ENCODE results near the gene IL17REL. TPM values are rescaled to one million over a fixed set of nuclear protein-coding genes. Genes with fewer than 3 reads are reported as not detected.
A peak's percentile ranks its signal among the peaks of the same experiment; 100 is the strongest.
"Not testable (repeated sequence)": the region's sequence is repeated elsewhere in the genome, so short reads cannot be mapped to it uniquely, and the experiment has no call there.

IL17REL gene
- total RNA-seq, 1 donor from 2014 or later = not detected

DNA sequence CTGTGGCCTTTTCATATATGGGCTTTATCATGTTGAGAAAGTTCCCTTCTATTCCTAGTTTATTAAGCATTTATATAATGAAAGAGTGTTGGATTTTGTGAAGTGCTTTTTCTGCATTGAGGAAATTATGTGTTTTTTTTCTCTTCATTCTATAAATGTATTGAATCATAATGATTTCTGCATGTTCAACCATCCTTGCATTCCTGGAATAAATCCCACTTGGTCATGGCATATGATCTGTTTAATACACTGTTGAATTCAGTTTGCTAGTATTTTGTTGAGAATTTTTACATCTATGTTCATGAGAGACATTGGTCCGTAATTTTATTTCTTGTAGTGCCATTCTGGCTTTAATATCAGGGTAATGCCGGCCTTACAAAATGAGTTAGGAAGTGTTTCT, 26.2 kb downstream of the IL17REL start:
- DNase-seq = no peak

DNA sequence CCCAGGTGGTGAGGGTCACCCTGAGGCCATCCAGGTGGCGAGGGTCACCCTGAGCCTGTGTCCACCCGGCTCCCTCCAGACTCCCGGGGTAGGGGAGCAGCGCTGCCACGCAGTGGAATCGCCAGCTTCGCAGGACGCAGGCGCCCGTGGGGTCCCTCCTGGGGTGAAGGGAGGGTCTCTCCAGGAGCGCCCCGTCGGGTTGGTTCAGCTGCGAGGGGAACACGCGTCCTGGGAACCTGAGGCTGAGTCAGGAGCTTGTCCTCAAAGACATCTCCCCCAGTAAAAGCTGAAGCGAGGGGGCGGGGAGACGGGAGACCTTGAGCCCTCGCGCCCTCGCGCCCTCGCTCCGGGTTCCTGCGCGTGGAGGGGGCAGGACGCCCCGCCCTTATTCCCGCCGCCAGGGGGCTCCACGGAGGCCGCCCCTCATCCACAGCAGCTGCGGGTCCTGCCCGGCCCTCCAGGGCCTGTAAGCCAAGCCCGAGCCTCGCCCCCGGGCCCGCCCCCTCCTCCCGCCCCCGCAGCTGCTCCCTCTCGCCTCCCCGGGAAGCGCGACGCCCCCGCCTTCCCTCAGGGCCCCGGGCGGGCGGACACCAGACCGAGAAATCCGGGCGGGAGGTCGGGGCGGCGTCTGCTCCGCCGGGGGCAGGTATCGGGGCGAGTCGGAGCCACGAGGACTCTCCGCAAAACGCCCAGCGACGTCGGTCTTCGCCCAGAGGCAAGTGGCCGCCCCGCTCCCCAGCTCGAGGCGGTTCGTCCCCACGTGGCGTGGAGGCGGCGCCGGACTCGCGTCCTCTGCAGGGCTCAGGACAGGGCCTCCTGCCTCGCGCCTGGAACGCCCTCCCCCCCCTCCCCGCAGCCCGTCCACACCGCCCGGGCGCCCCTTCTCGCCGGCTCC, 29.2 kb downstream of the IL17REL start:
- DNase-seq = no peak

DNA sequence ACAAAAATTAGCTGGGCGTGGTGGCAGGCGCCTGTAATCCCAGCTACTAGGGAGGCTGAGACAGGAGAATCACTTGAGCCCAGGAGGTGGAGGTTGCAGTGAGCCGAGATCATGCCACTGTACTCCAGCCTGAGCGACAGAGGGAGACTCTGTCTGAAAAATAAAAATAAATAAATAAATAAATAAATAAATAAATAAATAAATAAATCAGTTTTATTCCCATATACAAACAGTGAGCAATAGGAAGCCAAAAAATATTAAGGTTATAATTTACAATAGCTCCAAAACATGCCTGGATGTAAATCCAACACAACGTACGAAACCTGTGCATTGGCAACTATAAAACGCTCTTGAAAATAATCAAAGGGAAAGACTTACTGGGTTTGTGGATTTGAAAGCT, 30.8 kb downstream of the IL17REL start:
- DNase-seq = not testable (repeated sequence)

DNA sequence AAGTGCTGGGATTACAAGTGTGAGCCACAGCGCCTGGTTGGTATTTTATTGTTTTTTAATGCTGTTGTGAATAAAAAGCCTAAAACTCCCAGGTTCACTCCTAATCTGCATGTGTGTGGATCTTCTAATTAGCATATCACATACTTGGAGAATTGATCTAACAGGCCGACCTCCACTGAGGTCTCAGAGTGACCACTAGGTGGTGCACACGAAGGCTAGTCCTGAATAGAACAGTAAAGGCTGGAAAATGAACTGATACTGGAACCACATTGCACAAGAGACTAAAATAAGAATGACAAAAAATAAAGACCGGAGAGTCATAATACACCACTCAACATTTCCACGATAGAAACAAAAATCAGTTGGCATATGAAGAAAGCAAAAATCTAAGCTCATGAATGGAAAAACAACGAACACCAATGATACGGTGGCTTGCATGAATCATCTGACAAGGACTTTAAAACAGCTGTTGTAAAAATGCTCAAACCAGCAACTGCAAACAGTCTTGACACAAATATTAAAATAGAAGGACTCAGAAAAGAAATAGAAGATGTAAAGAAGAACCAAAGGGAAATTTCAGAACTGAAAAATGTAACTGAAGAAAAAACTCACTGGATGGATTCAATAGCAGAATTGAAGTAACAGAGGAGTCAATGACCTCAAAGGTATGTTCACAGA, 32.8 kb downstream of the IL17REL start:
- DNase-seq = no peak

DNA sequence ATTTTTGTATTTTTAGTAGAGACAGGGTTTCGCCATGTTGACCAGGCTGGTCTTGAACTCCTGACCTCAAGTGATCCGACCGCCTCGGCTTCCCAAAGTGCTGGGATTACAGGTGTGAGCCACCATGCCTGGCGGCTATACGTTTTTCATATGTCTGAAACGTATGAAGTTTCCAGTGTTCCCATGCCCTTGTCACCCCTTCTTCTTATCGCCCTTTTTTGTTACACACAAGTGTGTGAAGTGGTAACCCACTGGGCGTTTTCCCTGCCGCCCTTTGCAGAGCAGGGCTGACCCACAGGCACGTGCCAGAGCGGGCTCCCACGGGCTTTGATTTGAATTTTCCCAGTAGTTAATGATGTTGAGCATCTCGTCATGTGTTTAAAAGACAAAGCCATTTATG, 35.0 kb downstream of the IL17REL start:
- DNase-seq = no peak

DNA sequence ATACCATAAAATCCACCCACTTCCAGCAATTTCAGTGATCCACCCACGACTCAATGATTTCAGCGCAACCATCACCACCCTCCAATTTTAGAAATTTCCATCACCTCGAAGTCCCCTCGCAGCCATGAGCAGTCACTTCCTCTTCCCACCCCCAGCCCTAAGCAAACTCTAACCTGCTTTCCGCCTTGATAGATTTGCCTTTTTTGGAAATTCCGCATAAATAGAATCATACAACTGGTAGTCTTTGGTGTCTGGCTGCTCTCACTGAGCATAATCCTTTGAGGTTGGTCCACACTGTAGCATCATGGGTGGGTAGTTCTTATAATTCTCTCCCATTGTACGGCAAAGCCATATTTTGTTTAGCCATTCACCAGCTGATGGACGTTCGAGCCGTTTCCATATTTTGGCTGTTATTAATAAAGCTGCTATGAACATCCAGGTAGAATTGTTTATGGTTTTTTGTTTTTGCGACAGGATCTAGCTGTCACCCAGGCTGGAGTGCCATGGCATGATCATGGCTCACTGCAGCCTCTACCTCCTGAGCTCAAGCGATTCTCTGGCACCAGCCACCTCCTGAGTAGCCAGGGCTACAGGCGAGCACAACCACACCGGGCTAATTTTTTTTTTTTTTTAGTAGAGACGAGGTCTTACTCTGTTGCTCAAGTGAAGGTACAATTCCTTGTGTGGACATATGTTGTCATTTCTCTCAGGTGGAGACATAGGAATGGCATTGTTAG, 36.0 kb downstream of the IL17REL start:
- no peak for DNase-seq

DNA sequence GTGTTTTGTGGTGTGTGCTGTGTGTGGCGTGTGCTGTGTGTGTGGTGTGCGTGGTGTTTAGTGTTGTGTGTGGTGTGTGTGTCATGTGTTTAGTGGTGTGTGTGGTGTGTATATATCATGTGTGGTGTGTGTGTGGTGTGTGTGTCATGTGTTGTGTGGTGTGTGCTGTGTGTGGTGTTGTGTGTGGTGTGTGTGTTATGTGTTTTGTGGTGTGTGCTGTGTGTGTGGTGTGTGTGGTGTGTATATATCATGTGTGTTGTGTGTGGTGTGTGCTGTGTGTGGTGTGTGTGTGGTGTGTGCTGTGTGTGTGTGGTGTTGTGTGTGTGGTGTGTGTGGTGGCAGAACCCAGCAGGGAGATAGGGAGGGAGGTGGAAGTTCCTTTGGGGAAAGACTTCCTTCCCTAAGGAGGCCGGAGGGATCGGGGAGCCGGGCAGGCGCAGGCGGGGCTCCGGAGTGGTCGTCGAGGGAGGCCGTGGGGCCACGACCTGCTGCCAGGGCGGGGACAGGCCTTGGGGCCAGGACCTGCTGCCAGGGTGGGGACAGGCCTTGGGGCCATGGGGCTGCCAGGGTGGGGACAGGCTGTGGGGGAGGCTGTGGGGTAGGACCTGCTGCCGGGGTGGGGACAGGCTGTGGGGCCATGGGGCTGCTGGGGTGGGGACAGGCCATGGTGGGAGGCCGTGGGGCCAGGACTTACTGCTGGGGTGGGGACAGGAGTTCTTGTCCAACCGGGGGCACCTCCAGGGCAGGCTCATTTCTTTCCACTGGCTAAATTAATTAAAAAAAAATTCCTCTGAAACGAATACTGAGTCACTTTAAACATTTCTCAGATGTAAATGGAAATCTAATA, 36.8 kb downstream of the IL17REL start:
- no peak for DNase-seq

DNA sequence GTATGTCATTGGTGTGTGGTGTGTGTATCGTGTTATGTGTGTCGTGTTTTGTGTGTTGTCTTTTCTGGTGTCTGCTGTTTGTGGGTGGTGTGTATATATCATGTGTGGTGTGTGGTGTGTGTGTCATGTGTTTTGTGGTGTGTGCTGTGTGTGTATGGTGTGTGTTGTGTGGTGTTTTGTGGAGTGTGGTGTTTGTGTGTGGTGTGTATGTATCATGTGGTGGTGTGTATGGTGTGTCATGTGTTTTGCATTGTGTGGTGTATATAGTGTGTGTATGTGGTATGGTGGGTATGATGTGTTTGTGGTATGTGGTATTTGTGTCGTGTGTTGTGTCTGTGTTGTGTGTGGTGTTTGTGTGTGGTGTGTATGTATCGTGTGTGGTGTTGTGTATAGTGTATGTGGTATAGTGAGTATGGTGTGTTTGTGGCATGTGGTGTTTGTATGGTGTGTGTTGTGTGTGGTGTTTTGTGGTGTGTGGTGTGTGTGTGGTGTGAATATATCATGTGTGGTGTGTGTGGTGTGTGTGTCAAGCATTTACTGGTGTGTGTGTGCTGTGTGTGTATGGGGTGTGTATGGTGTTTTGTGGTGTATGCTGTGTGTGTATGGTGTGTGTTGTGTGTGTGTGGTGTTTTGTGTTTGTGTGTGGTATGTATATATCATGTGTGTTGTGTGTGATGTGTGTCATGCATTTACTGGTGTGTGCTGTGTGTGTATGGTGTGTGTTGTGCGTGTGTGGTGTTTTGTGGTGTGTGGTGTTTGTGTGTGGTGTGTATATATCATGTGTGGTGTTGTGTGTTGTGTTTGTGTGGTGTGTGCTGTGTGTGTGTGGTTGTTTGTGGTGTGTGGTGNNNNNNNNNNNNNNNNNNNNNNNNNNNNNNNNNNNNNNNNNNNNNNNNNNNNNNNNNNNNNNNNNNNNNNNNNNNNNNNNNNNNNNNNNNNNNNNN, 39.3 kb downstream of the IL17REL start:
- no peak for DNase-seq

DNA sequence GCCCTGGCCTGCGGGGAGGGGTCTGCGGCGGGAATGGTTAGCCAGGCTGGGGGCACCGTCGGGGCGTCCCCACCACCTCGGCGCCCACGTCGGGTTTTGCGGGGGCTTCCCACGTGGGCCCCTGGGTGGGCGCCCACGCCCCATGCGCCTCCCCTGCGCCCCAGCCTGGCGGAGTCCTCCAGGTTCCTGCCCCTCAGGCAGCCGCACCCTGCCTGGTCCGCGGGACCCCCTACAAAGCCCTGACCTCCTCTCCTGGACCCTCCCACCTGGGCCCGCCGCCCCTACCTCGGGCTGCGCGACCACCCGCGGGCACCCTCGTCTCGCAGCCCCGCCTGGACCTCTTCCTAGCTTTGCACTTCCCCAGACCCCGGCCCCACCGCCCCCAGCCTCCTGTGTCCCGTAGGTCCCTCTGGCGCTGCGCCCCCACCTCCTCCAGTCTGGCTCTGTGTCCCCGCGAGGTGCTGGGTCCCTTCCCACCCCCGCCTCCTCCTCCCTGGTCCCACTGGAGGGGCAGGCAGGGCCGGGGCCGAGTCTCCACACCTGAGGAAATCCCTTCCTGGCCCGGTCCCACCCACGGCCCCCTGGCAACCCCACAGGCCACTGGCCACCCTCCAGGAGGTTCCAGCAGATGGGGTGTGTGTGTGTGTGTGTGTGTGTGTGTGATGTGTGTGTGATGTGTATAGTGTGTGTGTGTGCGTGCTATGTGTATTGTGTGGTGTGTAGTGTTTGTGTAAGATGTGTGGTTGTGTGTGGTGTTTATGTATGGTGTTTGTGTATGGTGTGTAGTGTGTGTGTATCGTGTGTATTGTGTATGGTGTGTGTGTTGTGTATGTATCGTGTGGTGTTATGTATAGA, 40.2 kb downstream of the IL17REL start:
- DNase-seq = no peak

DNA sequence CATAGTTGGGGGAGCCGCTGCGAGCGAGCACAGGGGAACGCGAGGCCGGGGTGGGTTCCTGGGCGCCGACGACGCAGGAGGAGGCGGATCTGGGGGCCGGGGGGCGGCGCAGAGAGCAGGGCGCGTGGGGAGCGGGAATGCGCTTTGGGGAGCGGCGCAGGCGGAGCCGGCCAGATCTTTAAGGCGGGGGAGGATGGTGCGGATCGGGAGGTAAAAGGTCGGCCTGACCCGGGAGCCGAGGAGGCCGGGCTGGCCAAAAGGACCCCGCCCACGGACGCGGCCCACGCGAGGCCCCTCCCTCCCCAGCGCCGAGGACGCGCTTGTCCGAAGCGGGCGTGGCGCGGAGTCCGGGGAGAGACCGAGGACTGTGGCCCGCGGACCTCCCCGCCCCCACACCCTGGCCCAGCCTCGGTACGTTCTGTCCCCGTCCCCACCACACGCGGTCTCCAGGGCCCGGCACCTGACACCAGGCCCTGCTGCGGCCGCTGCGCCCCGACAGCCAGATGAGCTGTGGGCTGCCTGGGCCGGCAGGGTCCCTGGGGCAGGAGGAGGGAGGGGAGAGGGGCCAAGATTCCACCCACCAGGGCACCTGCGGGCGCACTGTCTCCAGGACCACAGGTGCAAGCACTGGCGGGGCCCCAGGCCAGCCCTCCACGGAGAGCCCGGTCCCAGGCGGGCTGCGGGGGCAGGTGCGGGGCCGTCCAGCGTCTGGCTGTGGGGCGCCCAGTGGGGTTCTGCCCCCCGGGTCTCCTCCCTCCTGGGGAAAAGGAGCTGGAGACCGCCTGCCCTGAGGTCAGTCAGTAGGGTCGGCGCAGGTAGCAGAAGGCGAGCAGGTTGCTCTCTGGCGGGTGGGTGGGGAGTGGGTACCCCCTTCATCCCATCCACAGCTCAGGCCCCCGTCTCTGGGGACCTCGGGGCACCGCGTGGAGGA, 41.1 kb downstream of the IL17REL start:
- peak; percentile 62 for DNase-seq

DNA sequence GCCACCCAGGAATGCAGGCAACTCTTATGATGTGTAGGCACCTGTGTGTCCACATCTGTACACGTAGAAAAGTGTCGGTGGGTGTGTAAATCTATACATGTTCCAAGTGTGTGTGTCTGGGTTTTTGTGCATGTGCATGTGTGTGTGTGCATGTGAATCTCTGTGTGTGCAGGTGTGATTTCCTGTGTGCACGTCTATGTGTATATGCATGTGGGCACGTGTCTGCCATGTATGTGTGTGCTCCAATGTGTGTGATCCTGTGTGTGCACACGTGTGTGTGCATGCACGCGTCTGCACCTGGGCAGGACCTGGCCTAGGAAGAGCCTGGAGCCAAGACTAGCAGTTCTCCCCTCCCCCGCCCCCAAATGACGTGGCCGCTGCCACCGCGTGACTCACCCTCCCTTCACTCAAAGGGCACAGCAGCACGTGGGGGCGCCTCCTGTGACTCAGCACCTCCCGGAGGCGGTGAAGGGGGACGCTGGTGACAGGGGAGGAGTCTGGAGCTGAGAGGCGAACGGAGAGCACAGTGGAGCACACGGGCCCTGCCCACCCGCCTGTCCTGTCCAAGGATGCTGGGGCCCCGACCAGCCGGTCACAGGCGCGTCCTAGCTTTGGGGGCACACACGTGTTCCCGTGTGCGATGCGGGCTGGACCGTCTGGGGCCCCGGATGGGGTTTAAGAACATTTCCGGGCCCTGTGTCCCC, 41.9 kb downstream of the IL17REL start:
- peak; percentile 94 for DNase-seq

DNA sequence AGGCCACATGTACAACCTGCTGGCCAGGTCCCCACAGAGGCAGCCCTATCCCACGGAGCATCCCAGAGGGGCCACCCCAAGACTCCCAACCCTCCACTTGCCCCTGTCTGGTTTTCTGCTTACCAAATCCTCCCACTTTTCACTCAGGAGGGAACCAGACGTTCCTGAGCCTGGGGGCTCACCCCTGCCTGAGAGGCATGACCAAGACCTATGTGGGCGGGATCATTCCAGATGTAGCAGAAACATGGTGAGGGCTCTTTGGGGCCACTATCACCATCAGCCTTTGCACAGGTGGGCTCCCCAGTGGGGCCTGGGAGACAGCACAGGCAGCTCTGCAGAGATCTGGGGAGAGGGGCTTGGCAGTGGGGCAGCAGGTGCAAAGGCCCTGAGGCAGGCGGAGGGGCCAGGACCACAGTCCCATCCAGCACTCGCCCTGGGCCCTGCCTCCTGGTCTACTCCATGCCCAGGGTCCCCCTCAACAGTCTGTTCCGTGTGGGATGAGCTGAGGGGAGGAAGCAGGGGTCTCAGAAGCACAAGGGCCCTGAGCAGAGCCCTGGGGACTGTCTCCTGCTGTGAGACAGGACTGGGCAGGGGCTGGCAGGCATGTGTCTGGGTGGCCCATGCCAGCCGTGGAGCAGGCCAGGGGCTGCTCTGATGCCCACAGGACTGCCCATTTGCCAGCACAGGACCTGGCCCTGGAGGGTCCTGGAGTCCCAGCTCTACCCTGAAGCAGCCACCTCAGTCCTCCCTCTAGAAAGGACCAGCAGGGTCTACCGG, 42.6 kb downstream of the IL17REL start:
- DNase-seq = no peak

DNA sequence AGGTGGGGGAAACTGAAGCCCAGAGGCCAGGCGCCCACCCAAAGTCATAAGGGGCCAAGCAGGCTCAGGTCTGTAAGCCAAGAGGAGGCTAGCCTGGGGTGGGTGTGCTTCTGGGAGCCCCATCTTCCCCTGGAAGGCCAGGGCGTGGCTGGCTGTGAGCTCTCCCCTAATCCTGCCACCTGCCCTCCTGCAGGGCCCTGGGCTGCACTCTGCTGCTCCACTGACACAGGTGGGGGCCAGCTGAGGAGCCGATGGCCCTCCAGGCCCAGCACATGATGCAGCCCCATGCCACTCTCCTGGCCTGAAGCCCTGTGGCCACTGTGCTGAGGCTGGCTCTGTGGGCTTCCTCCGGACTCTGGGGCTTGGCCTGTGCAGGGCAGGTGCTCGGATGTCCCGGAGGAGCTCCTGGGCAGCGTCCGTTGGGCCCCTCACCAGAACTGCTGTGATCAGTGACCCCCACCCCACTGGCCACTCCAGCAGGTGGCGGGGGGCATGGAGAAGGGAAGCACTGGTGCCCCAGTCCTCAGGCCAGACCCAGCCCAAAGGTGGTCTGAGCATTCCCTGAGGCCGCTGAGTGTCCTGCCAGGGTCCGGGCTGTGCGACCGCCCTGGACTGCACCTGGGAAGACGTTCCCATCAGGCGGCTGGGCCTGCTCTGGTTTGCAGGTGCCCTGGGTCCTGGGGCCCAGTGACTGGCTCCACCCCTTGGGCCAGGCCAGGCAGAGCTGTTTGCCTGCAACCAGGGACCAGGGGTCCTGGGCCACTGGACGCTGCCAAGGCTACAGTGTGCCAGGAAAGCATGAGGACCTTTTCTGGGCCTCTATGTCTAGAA, 43.5 kb downstream of the IL17REL start:
- DNase-seq = no peak

DNA sequence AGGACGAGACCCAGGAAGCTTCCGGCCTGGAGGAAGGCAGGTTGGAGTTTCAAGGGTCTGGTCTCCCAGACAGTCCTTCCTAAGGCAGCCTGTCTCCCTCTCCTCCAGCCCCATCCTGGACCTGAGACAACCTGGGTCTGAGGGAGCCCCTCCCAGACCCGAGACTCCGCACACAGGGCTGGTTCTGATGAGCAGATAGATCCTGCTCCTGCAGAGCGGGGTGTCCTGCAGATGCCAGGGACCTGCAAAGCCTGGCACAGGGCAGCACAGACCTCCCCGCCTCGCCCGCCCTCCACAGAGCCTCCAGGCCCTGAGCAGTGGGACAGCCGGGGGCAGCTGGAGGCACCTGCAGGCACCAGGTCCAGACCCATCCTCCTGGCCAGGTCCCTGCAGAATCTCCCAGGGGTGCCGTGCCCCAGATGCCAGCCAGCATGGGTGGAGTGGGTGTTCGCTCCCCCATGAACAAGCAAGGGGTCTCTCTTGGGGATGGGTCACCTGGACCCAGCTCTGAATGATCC, 44.2 kb downstream of the IL17REL start:
- DNase-seq = no peak

DNA sequence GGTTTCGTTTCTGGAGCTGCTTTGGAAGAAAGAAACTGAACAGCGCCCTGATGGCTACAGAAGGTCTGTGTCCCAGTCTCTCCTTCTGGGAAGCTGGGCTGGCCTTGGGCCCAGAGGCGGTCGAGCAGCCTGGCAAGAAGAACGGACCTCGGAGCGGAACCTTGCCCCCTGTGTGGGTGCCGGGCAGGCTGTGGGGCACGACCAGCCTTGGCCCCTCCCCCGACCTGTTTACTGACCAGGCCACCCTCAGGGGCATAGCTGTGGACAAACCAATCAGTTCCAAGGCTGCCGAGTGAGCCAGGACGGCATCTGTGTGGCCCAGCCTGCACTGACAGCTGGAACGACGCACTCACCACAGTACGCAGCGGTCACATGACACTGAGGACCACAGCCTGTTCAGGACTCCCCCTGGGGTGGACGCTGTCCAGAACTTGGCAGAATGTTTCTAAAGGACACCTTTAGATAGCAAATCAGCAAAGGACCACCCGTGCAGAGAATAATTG, 44.8 kb downstream of the IL17REL start:
- no peak for DNase-seq

Measured in occipital lobe (tissue), 2 donors.